GM18520 (cell line): ENCODE results near the gene CD82.
"Not testable (repeated sequence)": the region's sequence is repeated elsewhere in the genome, so short reads cannot be mapped to it uniquely, and the experiment has no call there.

Source experiments
- ATAC-seq: cut with Tn5 transposase; IDR thresholded peaks from one replicate; pipeline ENCODE4 v1.9.1; 2021; ENCODE audit not compliant: unreplicated experiment

Gene CD82

DNA sequence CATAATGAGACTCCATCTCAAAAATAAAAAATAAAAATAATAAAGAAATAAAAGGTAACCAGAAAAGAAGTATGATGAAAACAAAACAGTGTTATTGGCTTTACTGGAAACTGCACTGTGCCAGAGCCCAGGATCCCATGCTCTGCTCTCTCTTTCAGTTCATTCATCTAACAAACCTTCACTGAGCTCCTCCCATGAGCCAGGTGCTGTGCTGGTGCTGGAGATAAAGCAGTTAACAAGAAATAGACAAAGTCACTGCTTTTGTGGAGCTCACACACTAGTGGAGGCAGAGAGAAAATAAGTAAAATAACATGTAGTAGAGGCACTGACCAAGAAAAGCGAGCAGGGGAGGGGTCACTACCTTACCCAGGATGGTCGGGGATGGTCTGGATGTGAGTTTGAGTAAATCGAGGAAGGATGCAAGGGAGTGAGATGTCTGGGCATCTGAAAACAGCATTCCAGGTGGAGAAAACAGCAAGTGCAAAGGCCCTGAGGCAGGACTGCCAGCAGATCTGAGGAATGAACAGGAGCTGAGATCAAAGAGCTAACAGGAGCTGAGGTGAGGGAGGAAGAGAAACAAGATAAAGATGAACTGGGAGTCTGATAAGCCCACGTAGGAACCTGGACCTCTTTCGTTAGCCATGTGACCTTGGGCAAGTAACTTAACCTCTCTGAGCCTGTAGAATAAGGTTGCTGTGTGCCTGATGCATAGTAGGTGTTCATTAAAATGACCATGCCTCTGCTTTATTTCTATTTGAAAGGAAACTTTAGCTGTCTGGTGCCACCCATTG, 31.3 kb upstream of the CD82 start:
- ATAC-seq: no peak

DNA sequence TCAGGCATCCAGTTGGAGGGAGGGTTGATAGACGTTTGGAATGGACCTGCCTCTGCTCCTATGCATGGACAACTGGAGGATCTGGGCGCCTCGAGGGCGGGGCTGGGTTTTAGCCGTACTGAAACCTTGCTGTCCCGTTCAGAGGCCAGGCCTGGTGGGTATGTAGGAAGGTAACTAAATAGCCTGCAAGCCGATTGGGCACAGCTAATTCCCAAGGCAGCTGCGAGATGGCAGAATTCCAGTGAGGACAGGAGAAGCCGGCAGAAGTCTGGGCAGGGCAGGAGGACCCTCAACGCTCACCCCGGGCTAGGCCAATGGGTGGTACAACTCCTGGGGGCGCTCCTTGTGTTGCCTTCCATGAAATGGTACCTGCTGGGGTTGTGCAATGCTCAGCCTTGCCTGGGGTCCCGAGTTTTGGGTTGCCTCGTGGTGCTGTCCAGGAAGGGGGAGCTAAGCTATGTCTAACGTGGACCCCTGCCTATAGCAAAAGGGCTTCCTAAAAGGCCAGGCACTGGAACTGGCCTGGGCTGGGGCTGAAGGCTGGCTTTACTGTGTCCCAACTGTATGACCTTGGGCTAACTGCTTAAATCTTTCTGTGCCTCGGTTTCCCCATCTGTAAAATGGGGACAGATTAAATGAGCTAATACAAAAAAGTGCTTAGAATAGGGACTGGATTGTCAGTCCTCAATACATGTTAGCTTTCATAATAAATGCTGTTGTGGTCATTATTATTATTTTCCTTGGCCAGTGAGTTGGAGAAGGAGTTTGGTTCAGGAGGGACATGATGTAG, 30.1 kb upstream of the CD82 start:
- no peak for ATAC-seq

DNA sequence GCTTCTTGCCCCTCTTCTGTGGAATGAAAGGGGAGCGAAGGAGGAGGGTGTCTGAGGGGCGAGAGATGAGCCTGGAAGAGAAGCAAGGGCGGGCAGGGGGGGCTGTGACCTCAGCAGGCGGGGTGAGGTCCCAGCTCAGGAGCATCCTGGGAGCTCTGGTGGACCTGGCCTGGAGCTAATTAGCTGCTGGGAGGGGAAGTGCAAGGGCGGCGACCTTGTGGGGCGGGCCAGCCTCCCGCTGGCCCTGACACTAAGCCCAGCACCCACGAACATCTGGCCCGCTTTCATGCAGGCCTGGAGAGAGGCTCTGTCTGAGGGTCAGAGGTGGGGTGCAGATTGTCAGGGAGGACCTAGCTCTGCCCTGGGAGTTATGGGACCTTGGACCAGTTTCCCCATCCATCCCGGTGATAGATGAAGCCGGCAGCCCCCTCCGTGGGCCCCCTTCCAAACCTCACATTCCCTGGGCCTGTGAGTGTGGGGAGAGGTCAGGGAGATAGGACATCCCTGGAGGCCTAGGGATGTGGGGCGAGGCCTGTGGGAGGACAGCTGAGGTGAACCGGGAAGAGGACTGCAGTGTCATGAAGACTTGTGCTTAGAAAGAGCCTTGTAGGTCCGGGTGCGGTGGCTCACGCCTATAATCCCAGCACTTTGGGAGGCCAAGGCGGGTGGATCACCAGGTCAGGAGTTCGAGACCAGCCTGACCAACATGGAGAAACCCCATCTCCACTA, 28.5 kb upstream of the CD82 start:
- no peak for ATAC-seq

DNA sequence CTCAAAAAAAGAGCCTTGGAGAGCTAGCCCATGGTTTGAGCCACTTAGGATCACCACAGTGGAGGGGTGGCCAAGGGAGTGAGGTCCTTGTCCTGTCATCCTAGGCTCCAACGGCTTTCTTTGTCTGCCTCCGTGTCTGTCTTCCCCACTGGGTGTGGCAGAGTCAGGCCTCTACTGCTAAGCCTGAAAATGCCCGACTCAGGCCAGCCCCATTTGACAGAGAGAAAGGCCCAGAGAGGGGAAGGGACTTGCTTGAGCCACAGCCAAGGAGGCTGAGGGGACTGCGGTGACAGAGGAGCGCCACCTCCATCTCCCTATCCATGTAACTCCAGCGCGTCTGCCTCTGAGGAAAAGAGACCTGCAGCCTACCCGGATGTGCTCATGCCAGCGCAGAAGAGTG, 27.8 kb upstream of the CD82 start:
- no peak for ATAC-seq

DNA sequence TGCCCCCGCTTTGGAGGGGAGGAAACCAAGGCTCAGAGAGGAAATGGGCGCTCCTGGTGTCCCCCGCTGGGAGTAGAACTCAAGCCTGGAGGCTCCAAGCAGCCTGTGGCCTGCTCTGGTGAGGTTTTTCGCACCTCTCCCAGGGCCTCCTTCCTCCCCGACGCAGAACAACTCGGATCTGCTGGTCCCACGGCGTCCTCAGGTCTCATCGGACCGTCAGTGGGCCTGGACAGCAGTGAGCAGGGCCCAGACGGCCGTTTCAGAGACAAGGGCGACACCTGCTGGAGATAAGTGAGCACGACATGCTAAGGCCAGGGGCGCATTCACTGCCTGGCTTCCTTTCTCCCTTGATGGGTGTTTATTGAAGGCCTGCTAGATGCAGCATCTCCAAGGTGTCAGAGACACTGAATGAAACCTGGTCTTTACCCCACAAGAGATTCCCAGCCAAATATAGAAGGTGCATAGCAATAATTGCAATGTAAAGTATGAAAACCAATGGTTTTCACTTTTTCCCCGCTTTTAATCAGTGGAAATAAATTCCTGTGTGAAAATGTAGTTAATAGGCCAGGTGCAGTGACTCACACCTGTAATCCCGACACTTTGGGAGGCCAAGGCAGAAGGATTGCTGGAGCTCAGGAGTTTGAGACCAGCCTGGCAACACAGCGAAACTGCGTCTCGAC, 26.9 kb upstream of the CD82 start:
- no peak for ATAC-seq

DNA sequence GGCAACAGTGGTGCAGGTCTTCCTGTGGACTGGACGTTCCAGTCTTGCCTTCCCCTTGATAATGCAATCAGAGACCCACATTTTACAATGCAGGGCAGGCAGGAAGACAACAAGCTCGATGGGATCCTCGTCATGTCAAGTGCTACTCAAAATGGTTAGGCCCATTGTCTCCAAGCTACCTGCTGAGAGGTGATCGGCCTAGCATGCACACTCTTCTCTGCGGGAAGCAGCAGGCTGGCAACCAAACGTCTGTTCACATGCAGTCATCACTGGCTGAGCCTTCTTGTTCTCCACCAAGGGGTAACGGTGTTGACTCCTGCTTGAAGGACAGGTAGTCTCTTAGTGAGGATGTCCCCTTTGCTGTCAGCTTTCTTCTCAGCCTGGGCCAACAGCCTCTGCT, 25.5 kb upstream of the CD82 start:
- ATAC-seq: no peak

DNA sequence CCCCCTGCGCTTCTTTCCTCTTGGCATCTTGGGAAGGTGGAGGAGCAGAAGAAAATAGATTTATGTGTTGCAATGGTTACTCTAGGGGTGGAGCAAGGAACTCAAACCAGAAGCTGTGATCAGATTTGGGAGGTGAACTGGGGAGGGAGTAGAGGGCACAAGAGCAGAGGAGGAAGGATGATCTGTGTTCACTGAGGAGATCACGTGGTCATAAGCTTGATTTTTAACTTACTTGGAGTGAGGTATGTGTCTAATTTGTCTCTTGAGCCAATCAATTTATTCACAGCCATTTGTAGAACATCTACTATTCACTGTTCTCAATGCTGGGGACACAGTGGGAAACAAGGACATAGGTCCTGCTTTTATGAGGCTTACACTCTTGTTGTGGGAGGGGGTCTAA, 24.8 kb upstream of the CD82 start:
- ATAC-seq: no peak

DNA sequence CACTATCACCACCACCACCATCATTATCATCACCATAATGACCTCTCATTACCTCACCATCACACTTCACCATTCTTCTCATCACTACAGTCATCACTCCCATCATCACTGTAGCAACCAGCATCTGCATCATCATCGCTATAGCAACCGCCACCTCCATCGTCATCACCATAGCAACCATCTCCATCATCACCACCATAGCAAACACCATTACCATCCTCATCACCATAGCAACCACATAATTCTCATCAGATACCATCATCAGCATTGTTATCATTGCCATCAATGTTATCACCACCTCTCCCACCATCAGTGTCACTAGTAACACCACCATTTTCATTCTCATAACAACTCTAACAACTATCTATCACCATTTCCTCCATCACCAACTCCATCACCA, 23.1 kb upstream of the CD82 start:
- no peak for ATAC-seq

DNA sequence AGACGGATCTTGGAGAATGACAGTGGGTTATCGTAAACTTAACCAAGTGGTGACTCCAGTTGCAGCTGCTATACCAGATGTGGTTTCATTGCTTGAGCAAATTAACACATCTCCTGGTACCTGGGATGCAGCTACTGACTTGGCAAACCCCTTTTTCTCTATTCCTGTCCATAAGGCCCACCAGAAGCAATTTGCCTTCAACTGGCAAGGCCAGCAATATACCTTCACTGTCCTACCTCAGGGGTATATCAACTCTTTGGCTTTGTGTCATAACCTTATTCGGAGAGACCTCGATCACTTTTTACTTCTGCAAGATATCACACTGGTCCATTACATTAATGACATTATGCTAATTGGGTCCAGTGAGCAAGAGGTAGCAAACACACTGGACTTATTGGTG, 18.5 kb upstream of the CD82 start:
- ATAC-seq: not testable (repeated sequence)

DNA sequence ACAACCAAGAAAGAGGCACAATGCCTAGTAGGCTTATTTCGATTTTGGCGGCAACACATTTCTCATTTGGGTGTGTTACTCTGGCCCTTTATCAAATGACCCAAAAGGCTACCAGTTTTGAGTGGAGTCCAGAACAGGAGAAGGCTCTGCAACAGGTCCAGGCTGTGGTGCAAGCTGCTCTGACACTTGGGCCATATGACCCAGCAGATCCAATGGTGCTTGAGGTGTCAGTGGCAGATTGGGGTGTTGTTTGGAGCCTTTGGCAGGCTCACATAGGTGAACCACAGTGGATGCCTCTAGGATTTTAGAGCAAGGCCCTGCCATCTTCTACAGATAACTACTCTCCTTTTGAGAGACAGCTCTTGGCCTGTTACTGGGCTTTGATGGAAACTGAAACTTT, 17.9 kb upstream of the CD82 start:
- not testable (repeated sequence) for ATAC-seq

DNA sequence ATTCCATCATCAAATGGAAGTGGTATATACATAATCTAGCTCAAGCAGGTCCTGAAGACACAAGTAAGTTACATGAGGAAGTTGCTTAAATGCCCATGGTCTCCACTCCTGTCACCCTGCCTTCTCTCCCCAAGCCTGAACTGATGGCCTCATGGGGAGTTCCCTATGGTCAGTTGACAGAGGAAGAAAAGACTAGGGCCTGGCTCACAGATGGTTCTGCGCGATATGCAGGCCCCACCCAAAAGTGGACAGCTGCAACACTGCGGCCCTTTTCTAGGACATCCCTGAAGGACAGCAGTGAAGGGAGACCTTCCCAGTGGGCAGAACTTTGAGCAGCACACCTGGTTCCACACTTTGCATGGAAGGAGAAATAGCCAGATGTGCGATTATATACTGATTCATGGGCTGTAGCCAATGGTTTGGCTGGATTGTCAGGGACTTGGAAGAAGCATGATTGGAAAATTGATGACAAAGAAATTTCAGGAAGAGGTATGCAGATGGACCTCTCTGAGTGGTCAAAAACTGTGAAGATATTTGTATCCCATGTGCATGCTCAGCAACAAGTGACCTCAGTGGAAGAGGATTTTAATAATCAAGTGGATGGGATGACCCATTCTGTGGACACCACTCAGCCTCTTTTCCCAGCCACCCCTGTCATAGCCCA, 17.3 kb upstream of the CD82 start:
- ATAC-seq: no peak

DNA sequence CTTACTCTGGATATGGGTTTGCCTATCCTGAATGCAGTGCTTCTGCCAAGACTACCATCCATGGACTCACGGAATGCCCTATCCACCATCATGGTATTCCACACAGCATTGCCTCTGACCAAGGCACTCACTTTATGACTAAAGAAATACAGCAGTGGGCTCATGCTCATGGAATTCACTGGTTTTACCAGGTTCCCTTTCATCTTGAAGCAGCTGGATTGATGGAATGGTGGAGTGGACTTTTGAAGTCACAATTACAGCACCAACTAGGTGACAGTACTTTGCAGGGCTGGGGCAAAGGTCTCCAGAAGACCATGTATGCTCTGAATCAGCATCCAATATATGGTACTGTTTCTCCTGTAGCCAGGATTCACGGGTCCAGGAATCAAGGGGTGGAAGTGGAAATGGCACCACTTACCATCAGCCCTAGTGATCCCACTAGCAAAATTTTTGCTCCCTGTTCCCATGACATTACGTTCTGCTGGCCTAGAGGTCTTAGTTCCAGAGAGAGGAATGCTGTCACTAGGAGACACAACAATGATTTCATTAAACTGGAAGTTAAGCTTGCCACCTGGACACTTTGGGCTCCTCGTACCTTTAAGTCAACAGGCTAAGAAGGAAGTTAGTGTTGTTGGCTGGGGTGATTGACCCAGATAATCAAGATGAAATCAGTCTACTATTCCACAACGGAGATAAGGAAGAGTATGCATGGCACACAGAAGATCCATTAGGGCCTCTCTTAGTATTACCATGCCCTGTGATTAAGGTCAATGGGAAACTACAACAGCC, 16.3 kb upstream of the CD82 start:
- ATAC-seq: not testable (repeated sequence)

DNA sequence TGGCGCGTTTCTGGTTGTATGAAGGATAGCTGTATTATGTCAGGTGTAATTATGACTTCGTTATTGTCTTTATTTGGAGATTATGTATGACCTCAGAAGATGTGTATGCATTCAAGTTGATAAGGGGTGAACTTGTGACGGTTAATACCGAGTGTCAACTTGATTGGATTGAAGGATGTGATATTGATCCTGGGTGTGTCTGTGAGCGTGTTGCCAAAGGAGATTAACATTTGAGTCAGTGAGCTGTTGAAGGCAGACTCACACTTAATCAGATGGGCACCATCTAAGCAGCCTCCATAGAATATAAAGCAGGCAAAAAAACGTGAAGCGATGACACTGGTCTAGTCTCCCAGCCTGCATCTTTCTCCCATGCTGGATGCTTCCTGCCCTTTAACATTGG, 15.3 kb upstream of the CD82 start:
- no peak for ATAC-seq

DNA sequence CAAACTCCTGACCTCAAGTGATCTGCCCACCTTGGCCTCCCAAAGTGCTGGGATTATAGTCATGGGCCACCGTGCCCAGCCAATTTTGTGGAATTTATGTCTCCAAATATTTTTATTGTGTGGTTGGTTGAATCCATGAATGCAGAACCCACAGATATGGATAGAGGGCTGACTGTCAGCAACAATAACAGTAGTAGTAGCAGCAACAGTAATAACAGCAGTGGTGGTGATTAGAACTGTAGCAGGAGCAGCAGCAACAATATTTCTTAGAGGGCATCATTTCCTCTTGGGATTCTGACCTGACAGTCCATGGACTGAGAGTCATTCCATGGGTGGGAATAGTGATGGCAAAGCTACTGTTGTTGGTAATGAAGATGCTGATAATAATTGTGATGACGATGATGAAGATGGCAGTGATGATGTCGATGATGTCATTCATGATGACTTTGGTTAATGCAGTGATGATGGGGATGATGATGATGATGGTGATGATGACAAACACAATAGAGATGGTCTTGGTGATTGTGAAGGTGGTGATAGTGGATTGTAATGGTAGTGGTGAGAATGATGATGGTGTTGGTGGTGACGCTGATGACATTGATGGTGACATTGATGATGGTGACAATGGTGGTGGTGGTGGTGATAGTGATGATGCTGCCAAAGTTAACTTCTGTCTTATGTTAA, 13.9 kb upstream of the CD82 start:
- no peak for ATAC-seq

DNA sequence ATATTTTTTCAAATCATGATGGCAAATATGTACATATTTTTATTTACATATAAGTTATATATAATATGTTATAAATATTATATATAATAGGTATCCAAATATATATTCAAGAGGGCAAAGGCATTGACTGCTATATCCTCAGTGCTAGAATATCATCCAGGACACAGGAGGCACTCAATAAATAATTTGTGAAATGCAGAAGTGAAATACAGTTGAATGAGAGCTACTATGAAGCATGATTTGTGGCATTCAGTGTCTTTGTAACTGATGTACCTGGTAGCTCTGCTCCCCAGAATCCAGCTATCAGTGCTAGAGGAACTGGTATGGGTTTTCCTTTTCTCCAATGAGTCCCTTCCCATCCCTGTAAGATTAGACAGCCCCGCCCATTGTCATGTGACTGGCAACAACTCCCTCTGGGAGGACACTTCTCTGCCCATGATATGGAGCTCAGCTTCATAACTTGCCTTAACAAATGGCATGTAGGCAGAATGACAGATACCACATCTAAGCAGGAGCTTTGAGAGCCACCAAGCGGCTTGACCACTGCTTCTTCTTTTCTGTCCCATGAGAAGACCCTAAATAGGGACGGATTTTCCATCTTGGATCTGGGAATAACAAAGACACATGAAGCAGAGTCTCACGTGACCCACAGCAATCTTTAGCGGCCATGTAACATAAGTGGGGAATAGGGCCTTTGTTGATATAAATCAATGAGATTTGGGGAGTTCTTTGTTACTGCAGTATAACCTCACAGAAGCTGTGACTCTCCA, 10.2 kb upstream of the CD82 start:
- no peak for ATAC-seq

DNA sequence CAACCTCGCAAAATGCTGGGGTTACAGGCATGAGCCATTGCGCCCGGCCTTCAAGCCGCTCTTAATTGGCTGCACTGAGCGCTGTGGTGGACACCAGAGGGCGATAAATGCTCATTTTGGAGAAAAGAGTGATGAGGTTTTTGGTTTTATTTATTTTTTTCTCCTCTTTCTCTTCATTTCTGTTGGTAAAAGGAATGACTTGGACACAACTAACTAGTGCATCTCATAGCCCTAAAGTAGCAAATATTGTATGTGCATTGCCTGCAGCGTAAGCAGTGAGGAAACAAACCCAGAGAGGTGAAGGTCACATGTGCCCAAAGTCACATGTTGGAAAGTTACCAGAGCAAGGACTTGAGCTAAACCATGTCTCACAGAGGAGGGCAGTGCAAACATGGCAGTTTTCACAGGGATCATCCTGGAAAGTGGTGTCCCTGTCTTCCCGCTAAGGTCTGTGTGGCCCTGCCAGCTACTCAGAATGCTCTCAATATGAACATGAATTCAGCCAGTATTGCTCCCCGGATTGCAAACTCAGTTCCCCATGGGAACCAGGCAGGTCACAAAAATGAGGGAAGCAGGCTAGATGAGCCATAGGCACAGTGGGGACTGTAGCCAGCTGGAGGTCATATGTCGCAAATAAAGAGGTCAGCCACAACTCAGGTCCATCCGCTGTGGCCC, 8.6 kb upstream of the CD82 start:
- ATAC-seq: no peak

DNA sequence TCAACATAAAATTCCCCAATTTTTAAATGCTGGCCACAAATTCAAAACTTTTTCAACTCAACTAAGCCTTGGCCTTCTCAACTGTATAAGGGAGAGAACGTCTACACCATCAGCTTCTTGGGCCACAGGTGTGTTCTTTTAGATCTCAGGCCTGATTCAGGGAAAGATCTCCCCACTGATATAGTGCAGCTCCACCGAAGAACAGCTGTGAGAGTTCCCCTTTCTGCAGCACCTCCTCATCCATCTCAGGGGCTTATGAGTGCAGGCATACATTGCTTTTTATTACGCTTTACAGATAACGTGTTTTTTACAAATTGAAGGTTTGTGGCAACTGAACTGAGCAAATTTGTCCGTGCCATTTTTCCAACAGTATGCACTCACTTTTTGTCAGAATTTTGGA, 8.0 kb upstream of the CD82 start:
- ATAC-seq: no peak
